ENCODE measurements around the gene ARHGAP4.

ARHGAP4 gene

GRCh38 chrX:153863251-153863991 is 62.6 kb downstream of the ARHGAP4 start:
- DNase-seq = no peak

- no peak for DNase-seq
Observed at GRCh38 chrX:153862369-153863250, 63.5 kb downstream of the ARHGAP4 start.

GRCh38 chrX:153861733-153862310 is 64.2 kb downstream of the ARHGAP4 start:
- DNase-seq = no peak

DNA sequence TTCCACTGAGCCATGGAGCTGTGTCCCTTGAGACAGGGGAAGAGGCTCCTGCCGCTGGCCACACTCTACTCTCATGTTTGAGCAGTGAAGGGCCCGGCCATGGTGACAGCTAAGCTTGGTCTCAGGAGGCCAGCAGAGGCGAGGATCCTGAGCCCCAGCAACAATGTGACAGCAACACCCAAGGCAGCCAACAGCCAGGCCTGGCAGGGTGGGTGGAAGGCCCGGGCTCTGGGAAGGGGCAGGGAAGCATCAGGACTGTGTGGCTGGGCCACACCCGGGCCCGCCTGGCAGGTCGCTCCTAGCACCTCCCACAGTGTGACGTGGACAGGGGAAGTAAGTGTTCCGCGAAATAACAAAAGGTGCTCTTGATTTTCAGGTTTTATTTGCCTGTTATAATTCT is 64.9 kb downstream of the ARHGAP4 start:
- DNase-seq = no peak
